HepG2 (cell line): ENCODE measurements around the gene GNGT2. TPM values are rescaled to one million over a fixed set of nuclear protein-coding genes. Genes with fewer than 3 reads are reported as not detected.

ENCODE experiments used
- CEBPG ChIP-seq: IDR thresholded peaks from 2 replicates; pipeline ENCODE4 v1.6.1; 2016
- ELF1 ChIP-seq: sonication (generic); formaldehyde crosslinking; IDR thresholded peaks from 2 replicates; pipeline ENCODE4 v1.4.0; 2020; ENCODE audit warnings: missing genetic modification reagents
- NFIB ChIP-seq: sonication (generic); formaldehyde crosslinking; IDR thresholded peaks from 2 replicates; pipeline ENCODE4 v1.9.0; 2021; ENCODE audit warnings: missing genetic modification reagents, mild to moderate bottlenecking, borderline replicate concordance
- NRL ChIP-seq: sonication (generic); formaldehyde crosslinking; IDR thresholded peaks from 2 replicates; pipeline ENCODE4 v1.5.0; 2020; ENCODE audit warnings: missing genetic modification reagents, mild to moderate bottlenecking, moderate library complexity, borderline replicate concordance
- PHF20 ChIP-seq: sonication (generic); formaldehyde crosslinking; IDR thresholded peaks from 2 replicates; pipeline ENCODE4 v1.5.0; 2020; ENCODE audit warnings: mild to moderate bottlenecking, missing genetic modification reagents
- PRPF4 ChIP-seq: fragments of 200-400 bp; formaldehyde crosslinking; IDR thresholded peaks from 2 replicates; pipeline ENCODE4 v1.6.1; 2016; ENCODE audit warnings: low read length, low read depth; ENCODE audit not compliant: poor library complexity, severe bottlenecking
- TBL1XR1 ChIP-seq: fragments of 150-350 bp; IDR thresholded peaks from 2 replicates; pipeline ENCODE4 v1.6.1; 2014; ENCODE audit warnings: borderline replicate concordance, low read length; ENCODE audit not compliant: partially characterized antibody
- ZBTB21 ChIP-seq: sonication (generic); formaldehyde crosslinking; IDR thresholded peaks from 2 replicates; pipeline ENCODE4 v1.4.0; 2020; ENCODE audit warnings: missing genetic modification reagents
- ZFP62 ChIP-seq: sonication (generic); formaldehyde crosslinking; IDR thresholded peaks from 2 replicates; pipeline ENCODE4 v1.4.0; 2020; ENCODE audit warnings: missing genetic modification reagents
- ZNF205 ChIP-seq: IDR thresholded peaks from 2 replicates; pipeline ENCODE4 v1.6.1; 2018; ENCODE audit warnings: missing biosample characterization, missing genetic modification reagents
- ZNF263 ChIP-seq: sonication (generic); formaldehyde crosslinking; IDR thresholded peaks from 2 replicates; pipeline ENCODE4 v1.4.0; 2020; ENCODE audit warnings: missing genetic modification reagents
- ZNF317 ChIP-seq: sonication (generic); formaldehyde crosslinking; IDR thresholded peaks from 2 replicates; pipeline ENCODE4 v1.5.0; 2020; ENCODE audit warnings: mild to moderate bottlenecking, missing genetic modification reagents
- ZNF460 ChIP-seq: sonication (generic); formaldehyde crosslinking; IDR thresholded peaks from 2 replicates; pipeline ENCODE4 v1.5.1; 2020; ENCODE audit warnings: missing genetic modification reagents, mild to moderate bottlenecking, borderline replicate concordance
- ZNF468 ChIP-seq: sonication (generic); formaldehyde crosslinking; IDR thresholded peaks from 2 replicates; pipeline ENCODE4 v1.8.0; 2022; ENCODE audit warnings: mild to moderate bottlenecking, moderate library complexity, missing genetic modification reagents
- ZNF543 ChIP-seq: sonication (generic); formaldehyde crosslinking; IDR thresholded peaks from 2 replicates; pipeline ENCODE4 v1.4.0; 2020; ENCODE audit warnings: mild to moderate bottlenecking, missing genetic modification reagents
- ZNF562 ChIP-seq: sonication (generic); formaldehyde crosslinking; IDR thresholded peaks from 2 replicates; pipeline ENCODE4 v1.8.0; 2022; ENCODE audit warnings: missing genetic modification reagents, borderline replicate concordance
- polyA plus RNA-seq, 8 experiments: library from polyadenylated mRNA; depleted of rRNA in 3 of 8; stranded (reverse) in 7 of 8; unstranded in 1 of 8; fragments of >200 nt; fragmentation: Illumina TruSeq in 4 of 8; extraction: Trizol in 4 of 8; gene quantifications; 2 replicates each; pipeline versions ENCODE4 v1.2.1 to v1.2.3, GENCODE V29; 2011 to 2016; ENCODE audit warnings: low read depth in 4 of 8, missing spikeins in 1 of 8, mixed read lengths in 1 of 8; ENCODE audit not compliant: insufficient read depth in 1 of 8
- total RNA-seq, 5 experiments: library from RNA; depleted of rRNA; stranded (reverse); fragments of >200 nt; fragmentation: Illumina TruSeq; extraction: Trizol; gene quantifications; 2 replicates each; pipeline ENCODE4 v1.2.3, GENCODE V29; 2016; ENCODE audit warnings: low read depth in 1 of 5
- TF ChIP-seq, protein P1 (sequence below): sonication (generic); formaldehyde crosslinking; IDR thresholded peaks from one replicate; pipeline ENCODE4 v1.5.1; 2020; ENCODE audit warnings: mild to moderate bottlenecking, missing genetic modification reagents; ENCODE audit errors: not compliant biosample characterization
- TF ChIP-seq, protein P2 (sequence below): sonication (generic); formaldehyde crosslinking; IDR thresholded peaks from 2 replicates; pipeline ENCODE4 v1.8.1; 2023; ENCODE audit warnings: mild to moderate bottlenecking, missing genetic modification reagents
- TF ChIP-seq, protein P3 (sequence below): IDR thresholded peaks from 2 replicates; pipeline ENCODE4 v1.6.1; 2016

GNGT2 gene
- total and polyA plus RNA-seq, 2 of the 13 experiments (the other 11 are each of a cell fraction or from before 2014, with no cell fraction given) = not detected

DNA sequence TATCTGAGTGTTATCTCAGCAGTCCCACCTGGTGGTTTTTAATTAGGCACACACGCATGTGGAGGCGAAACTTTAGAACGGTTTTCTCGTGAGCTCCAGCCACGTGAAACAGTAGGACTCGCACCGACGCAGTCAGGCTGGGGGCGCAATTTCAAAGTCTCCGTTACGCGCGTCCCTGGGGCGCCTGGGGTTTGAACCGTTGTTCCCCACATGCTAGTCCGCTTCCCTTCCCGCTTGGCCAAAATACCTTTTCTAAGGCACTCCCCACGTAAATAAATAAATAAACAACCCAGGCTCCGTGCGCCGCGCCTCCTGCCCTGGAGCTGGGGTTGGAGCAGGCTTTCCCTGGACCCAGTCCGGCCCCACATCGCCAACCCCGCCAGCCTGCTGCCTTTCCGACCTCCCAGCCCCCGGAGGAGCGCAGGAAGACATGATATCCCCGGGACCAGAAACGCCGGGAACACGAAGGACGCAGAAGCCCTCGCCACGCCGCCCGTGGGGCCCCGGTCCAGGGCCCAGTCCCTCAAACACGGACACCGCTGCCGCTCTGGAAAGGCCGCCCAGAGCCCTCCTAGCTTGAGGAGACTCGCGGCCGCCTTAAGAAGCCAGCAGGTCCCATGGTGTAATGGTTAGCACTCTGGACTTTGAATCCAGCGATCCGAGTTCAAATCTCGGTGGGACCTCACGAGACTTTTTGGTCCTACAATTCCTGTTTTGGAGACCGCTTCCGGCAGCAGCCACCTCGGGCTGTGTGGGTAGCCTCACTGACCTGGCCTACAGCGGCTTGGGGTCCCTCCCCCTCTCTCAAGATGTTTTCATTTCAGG lies 18.2 kb downstream of the GNGT2 start (continued):
- TF ChIP-seq, protein P1, sequence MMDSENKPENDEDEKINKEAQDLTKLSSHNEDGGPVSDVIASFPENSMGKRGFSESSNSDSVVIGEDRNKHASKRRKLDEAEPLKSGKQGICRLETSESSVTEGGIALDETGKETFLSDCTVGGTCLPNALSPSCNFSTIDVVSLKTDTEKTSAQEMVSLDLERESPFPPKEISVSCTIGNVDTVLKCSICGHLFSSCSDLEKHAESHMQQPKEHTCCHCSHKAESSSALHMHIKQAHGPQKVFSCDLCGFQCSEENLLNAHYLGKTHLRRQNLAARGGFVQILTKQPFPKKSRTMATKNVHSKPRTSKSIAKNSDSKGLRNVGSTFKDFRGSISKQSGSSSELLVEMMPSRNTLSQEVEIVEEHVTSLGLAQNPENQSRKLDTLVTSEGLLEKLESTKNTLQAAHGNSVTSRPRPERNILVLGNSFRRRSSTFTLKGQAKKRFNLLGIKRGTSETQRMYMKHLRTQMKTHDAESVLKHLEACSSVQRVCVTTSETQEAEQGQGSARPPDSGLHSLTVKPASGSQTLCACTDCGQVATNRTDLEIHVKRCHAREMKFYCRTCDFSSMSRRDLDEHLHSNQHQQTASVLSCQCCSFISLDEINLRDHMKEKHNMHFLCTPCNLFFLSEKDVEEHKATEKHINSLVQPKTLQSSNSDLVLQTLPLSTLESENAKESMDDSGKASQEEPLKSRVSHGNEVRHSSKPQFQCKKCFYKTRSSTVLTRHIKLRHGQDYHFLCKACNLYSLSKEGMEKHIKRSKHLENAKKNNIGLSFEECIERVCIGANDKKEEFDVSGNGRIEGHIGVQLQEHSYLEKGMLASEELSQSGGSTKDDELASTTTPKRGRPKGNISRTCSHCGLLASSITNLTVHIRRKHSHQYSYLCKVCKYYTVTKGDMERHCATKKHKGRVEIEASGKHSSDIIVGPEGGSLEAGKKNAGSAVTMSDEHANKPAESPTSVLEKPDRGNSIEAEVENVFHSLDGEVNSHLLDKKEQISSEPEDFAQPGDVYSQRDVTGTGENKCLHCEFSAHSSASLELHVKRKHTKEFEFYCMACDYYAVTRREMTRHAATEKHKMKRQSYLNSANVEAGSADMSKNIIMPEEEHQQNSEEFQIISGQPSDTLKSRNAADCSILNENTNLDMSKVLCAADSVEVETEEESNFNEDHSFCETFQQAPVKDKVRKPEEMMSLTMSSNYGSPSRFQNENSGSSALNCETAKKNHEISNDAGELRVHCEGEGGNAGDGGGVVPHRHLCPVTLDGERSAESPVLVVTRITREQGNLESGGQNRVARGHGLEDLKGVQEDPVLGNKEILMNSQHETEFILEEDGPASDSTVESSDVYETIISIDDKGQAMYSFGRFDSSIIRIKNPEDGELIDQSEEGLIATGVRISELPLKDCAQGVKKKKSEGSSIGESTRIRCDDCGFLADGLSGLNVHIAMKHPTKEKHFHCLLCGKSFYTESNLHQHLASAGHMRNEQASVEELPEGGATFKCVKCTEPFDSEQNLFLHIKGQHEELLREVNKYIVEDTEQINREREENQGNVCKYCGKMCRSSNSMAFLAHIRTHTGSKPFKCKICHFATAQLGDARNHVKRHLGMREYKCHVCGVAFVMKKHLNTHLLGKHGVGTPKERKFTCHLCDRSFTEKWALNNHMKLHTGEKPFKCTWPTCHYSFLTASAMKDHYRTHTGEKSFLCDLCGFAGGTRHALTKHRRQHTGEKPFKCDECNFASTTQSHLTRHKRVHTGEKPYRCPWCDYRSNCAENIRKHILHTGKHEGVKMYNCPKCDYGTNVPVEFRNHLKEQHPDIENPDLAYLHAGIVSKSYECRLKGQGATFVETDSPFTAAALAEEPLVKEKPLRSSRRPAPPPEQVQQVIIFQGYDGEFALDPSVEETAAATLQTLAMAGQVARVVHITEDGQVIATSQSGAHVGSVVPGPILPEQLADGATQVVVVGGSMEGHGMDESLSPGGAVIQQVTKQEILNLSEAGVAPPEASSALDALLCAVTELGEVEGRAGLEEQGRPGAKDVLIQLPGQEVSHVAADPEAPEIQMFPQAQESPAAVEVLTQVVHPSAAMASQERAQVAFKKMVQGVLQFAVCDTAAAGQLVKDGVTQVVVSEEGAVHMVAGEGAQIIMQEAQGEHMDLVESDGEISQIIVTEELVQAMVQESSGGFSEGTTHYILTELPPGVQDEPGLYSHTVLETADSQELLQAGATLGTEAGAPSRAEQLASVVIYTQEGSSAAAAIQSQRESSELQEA (CRISPR knock-in tag) = peak; percentile 60
- TF ChIP-seq, protein P2, sequence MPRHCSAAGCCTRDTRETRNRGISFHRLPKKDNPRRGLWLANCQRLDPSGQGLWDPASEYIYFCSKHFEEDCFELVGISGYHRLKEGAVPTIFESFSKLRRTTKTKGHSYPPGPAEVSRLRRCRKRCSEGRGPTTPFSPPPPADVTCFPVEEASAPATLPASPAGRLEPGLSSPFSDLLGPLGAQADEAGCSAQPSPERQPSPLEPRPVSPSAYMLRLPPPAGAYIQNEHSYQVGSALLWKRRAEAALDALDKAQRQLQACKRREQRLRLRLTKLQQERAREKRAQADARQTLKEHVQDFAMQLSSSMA (CRISPR knock-in tag) = 0 out of 2 replicates have a peak, but pooled peaks have one; percentile 33
- peak; percentile 89; the same call in 1 of the 2 replicates for TF ChIP-seq ZNF543 (CRISPR knock-in tag)
- TF ChIP-seq ZFP62 (CRISPR knock-in tag) = peak; percentile 89
- peak; percentile 48; the same call in 1 of the 2 replicates for TF ChIP-seq ZNF263 (CRISPR knock-in tag)
- TF ChIP-seq PHF20 (CRISPR knock-in tag) = peak; percentile 50; the same call in 1 of the 2 replicates
- TF ChIP-seq ZBTB21 (CRISPR knock-in tag) = peak; percentile 17; the same call in 1 of the 2 replicates
- 0 out of 2 replicates have a peak, but pooled peaks have one; percentile 38 for TF ChIP-seq NFIB (CRISPR knock-in tag)
- TF ChIP-seq ZNF460 (CRISPR knock-in tag) = no peak; the same call in 1 of the 2 replicates
- peak; percentile 35 for TF ChIP-seq ZNF468
- TF ChIP-seq ZNF205 = no peak; the same call in 1 of the 2 replicates
- peak; percentile 29 for TF ChIP-seq PRPF4
- TF ChIP-seq NRL = peak; percentile 98
- TF ChIP-seq ELF1 (CRISPR knock-in tag) = peak; percentile 72
- TF ChIP-seq ZNF562 (CRISPR knock-in tag) = peak; percentile 88; the same call in 1 of the 2 replicates
- TF ChIP-seq CEBPG (CRISPR knock-in tag) = peak; percentile 45
- TF ChIP-seq ZNF317 (CRISPR knock-in tag) = no peak
- TF ChIP-seq TBL1XR1 = peak; percentile 72
- TF ChIP-seq, protein P3, sequence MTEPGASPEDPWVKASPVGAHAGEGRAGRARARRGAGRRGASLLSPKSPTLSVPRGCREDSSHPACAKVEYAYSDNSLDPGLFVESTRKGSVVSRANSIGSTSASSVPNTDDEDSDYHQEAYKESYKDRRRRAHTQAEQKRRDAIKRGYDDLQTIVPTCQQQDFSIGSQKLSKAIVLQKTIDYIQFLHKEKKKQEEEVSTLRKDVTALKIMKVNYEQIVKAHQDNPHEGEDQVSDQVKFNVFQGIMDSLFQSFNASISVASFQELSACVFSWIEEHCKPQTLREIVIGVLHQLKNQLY (CRISPR knock-in tag) = peak; percentile 59; the same call in 1 of the 2 replicates
